Fibroblast of lung (primary cell): ENCODE measurements around the gene DR1. TPM values are rescaled to one million over a fixed set of nuclear protein-coding genes. Genes with fewer than 3 reads are reported as not detected.

Experiments
- DNase-seq, 2 donors: peaks; one replicate each; pipeline versions ENCODE4 v3.0.0 to v3.0.0-alpha.2; 2010; ENCODE audit warnings: low read depth in 2 of 2
- H2AFZ ChIP-seq: 2 replicates; pipeline ENCODE4 v1.5.1; 2012; ENCODE audit warnings: low read length, control low read depth, inconsistent platforms
- H3K27ac ChIP-seq: 2 replicates; pipeline ENCODE4 v1.5.1; 2011; ENCODE audit warnings: low read length, control low read depth; ENCODE audit not compliant: insufficient read depth
- H3K27me3 ChIP-seq: 2 replicates; pipeline ENCODE4 v1.5.1; 2011; ENCODE audit warnings: mild to moderate bottlenecking, low read length; ENCODE audit not compliant: control insufficient read depth, insufficient read depth
- H3K36me3 ChIP-seq: 2 replicates; pipeline ENCODE4 v1.5.1; 2011; ENCODE audit warnings: low read length; ENCODE audit not compliant: control insufficient read depth, insufficient read depth
- H3K4me1 ChIP-seq: 2 replicates; pipeline ENCODE4 v1.5.1; 2011; ENCODE audit warnings: low read length; ENCODE audit not compliant: control insufficient read depth, insufficient read depth; ENCODE audit errors: extremely low read depth
- H3K4me2 ChIP-seq: 2 replicates; pipeline ENCODE4 v1.5.1; 2011; ENCODE audit warnings: low read length, control low read depth; ENCODE audit not compliant: insufficient read depth; ENCODE audit errors: extremely low read depth
- H3K4me3 ChIP-seq, 4 experiments: fragments of 200-600 bp in 1 of 4; sonication (generic) in 1 of 4; replicated peaks in 1 of 4; 2 replicates each; pipeline ENCODE4 v1.5.1; 2011 to 2016; ENCODE audit warnings: low read length in 4 of 4, low read depth in 3 of 4, mild to moderate bottlenecking in 3 of 4, control low read depth in 2 of 4, inconsistent platforms in 1 of 4, mixed read lengths in 1 of 4; ENCODE audit not compliant: insufficient read depth in 1 of 4; ENCODE audit errors: control extremely low read depth in 1 of 4
- H3K79me2 ChIP-seq: 2 replicates; pipeline ENCODE4 v1.5.1; 2012; ENCODE audit warnings: mild to moderate bottlenecking, low read length, inconsistent platforms; ENCODE audit not compliant: control insufficient read depth, insufficient read depth
- H3K9ac ChIP-seq: 2 replicates; pipeline ENCODE4 v1.5.1; 2011; ENCODE audit warnings: mild to moderate bottlenecking, low read length, control low read depth; ENCODE audit not compliant: insufficient read depth
- H3K9me3 ChIP-seq: 2 replicates; pipeline ENCODE4 v1.5.1; 2012; ENCODE audit warnings: low read depth, low read length; ENCODE audit not compliant: control insufficient read depth, insufficient read depth
- H4K20me1 ChIP-seq: 2 replicates; pipeline ENCODE4 v1.5.1; 2011; ENCODE audit warnings: low read length; ENCODE audit not compliant: control insufficient read depth, insufficient read depth; ENCODE audit errors: extremely low read depth
- CTCF ChIP-seq, 2 donors: IDR thresholded peaks in 1 of 2; conservative IDR thresholded peaks in 1 of 2; 1 replicate in 1 of 2; 2 replicates in 1 of 2; pipeline ENCODE4 v1.5.1; 2011 to 2012; ENCODE audit warnings: low read length in 2 of 2, control low read depth in 1 of 2, inconsistent platforms in 1 of 2, low read depth in 1 of 2, mild to moderate bottlenecking in 1 of 2
- EZH2 ChIP-seq: IDR thresholded peaks from 2 replicates; pipeline ENCODE4 v1.5.1; 2012; ENCODE audit warnings: low read length, control low read depth, mild to moderate bottlenecking; ENCODE audit errors: missing control alignments
- polyA plus RNA-seq, 2 donors: library from polyadenylated mRNA; depleted of rRNA in 1 of 2; stranded (reverse) in 1 of 2; unstranded in 1 of 2; fragments of >200 nt; gene quantifications; 2 replicates each; pipeline ENCODE4 v1.2.1, GENCODE V29; 2011 to 2012; ENCODE audit warnings: missing spikeins in 1 of 2
- total RNA-seq: library from RNA; depleted of rRNA; stranded (reverse); fragments of >200 nt; gene quantifications from 2 replicates; pipeline ENCODE4 v1.2.1, GENCODE V29; 2014

DR1 gene
- total and polyA plus RNA-seq, 2 donors (not counting 1 experiment from before 2014, with no cell fraction given), result 35.0 to 41.2 TPM

DNA sequence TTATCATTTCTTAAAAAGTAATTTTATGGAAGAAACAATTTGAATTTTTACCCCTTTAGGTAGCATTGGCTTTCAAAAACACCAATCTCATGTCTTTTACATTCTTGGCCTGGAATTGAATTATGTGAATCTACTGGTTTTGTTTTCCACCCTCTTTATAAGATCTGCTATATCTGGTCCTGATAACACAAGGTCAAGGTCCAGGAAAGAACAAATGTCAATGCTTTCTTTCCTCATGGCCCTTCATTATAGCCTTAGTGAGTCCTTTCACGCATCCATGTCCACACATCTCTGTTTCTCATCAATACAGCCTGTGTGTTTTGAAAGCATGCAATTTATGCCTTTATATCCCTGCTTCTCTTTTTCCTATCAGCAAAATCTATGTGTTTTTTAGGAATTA is 24.0 kb upstream of the DR1 start:
- Histone ChIP-seq H3K4me1 (no peaks in the 10 kb centered on the region), H3K27me3 (no peaks in the 10 kb centered on the region), H3K36me3 (no peaks in the 10 kb centered on the region), H3K4me3 (no peak overlapping the region), H3K27ac (no peak overlapping the region), H3K9me3 (no peaks in the 10 kb centered on the region), H2AFZ (no peak overlapping the region), H3K9ac (no peak overlapping the region), H4K20me1 (no peaks in the 10 kb centered on the region), H3K4me2 (no peak overlapping the region), H3K79me2 (no peaks in the 10 kb centered on the region)
- no peak for DNase-seq
- no peak for TF ChIP-seq CTCF (conservative IDR thresholded peaks at IDR 0.05 in 1 of 2, IDR thresholded peaks at IDR 0.05 in 1 of 2; ENCODE audit: low read depth in 1 of 2, low read length in 2 of 2)
- no peak for TF ChIP-seq EZH2

DNA sequence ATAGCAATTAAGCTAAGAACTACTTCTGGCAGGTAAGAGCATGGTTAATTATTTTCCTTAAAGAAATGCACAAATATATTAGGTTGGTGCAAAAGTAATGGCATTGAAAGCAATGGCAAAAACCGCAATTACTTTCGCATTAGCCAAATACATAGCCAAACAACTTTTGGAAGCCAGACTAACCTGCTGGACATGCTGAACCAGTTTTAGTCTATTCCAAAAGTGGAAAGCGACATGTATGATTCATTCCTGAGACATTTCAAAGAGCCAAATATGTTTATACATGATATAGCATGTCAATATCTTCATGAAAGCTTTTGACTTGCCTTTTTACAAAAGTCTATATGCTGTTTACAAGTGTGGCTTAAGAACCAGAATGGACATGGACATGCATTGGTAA is 23.4 kb upstream of the DR1 start:
- H3K4me3 ChIP-seq, result no peak overlapping the region
- no peaks in the 10 kb centered on the region for H3K27me3 ChIP-seq
- H2AFZ ChIP-seq, result no peak overlapping the region
- H3K79me2 ChIP-seq, result no peaks in the 10 kb centered on the region
- no peak for DNase-seq
- no peaks in the 10 kb centered on the region for H3K36me3 ChIP-seq
- TF ChIP-seq EZH2 (no peak), CTCF (conservative IDR thresholded peaks at IDR 0.05 in 1 of 2, IDR thresholded peaks at IDR 0.05 in 1 of 2; ENCODE audit: low read depth in 1 of 2, low read length in 2 of 2) (no peak)
- no peaks in the 10 kb centered on the region for H4K20me1 ChIP-seq
- H3K27ac ChIP-seq, result no peak overlapping the region
- no peaks in the 10 kb centered on the region for H3K9me3 ChIP-seq
- no peak overlapping the region for H3K4me2 ChIP-seq
- no peaks in the 10 kb centered on the region for H3K4me1 ChIP-seq
- H3K9ac ChIP-seq, result no peak overlapping the region

GRCh38 chr1:93323185-93323820 is 22.4 kb upstream of the DR1 start:
- Histone ChIP-seq H3K4me3 (no peak overlapping the region), H3K27ac (no peak overlapping the region), H3K9ac (no peak overlapping the region), H3K9me3 (no peaks in the 10 kb centered on the region), H2AFZ (no peak overlapping the region), H4K20me1 (no peaks in the 10 kb centered on the region), H3K27me3 (no peaks in the 10 kb centered on the region), H3K4me1 (no peaks in the 10 kb centered on the region), H3K79me2 (no peaks in the 10 kb centered on the region), H3K36me3 (no peaks in the 10 kb centered on the region), H3K4me2 (no peak overlapping the region)
- DNase-seq, result no peak
- TF ChIP-seq EZH2, result no peak
